ENCODE data around the gene KRTAP10-1. TPM values are rescaled to one million over a fixed set of nuclear protein-coding genes. Genes with fewer than 3 reads are reported as not detected.

The KRTAP10-1 gene
- total RNA-seq, 4 donors from 2014 or later: 0.83 to 8.5 (median 2.6) TPM; not detected in 1

DNA sequence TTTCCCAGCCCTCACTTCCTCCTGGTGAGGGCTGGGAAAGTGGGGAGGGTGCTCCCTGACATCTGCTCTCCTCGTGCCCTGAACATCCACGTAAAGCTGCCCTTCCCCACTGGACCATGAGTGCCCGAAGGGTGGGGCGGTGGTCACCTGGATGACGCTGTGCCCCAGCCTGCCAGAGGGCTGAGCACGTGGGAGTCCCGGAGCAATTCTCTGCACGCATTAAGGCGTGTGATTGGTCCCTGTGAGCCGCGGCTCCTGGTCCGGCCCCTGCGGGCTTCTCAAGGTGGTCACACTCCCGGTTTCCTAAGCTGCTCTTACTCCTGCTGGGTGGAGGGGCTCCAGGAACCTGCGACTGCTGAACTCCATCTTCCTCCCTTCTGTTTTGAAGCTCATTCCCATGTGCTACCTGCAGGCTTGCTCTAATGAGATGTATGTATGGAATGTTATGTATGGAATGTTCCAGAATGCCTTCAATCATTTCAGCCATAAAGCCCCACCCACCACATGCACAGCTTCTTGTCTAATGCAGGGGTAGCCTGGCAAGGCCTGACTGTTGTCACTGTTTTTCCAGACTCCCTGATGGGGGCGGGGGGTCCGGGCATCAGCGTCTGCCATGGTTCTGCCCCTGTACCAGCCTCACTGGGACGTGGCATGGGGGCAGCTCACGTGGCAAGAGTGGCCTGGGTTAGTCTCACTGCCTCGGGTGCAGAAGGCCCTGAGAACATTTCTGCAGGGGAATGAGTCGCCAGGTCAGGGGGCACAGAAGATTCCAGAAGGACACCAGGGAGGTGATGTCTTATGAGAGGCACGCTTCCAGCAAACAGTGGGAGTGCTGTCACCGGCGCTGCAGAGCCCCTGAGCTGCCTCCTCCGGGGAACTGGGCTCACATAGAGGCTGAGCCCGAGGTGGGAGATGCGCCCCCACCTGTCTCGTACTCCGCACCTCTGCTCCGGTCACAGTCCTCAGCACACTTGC is 19.4 kb downstream of the KRTAP10-1 start:
- WGBS: 86% methylated on average over 19 of the region's 31 CpGs
- H3K4me3 ChIP-seq: no peak overlapping the region
- TF ChIP-seq, protein P1, sequence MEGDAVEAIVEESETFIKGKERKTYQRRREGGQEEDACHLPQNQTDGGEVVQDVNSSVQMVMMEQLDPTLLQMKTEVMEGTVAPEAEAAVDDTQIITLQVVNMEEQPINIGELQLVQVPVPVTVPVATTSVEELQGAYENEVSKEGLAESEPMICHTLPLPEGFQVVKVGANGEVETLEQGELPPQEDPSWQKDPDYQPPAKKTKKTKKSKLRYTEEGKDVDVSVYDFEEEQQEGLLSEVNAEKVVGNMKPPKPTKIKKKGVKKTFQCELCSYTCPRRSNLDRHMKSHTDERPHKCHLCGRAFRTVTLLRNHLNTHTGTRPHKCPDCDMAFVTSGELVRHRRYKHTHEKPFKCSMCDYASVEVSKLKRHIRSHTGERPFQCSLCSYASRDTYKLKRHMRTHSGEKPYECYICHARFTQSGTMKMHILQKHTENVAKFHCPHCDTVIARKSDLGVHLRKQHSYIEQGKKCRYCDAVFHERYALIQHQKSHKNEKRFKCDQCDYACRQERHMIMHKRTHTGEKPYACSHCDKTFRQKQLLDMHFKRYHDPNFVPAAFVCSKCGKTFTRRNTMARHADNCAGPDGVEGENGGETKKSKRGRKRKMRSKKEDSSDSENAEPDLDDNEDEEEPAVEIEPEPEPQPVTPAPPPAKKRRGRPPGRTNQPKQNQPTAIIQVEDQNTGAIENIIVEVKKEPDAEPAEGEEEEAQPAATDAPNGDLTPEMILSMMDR (IDR thresholded peaks at IDR 0.05): no peak
- TF ChIP-seq POLR2AphosphoS5 (IDR thresholded peaks at IDR 0.05): no peak
- no peak for TF ChIP-seq POLR2A (IDR thresholded peaks at IDR 0.05)
- TF ChIP-seq EP300 (IDR thresholded peaks at IDR 0.05): no peak
- H3K27me3 ChIP-seq: peaks cover 24% of the 10 kb centered on the region
- H3K9me3 ChIP-seq: no peaks in the 10 kb centered on the region
- peak; percentile 56 to 67 for DNase-seq (ENCODE audit: low spot score in 2 of 2)
- H3K36me3 ChIP-seq: no peaks in the 10 kb centered on the region
- no peak overlapping the region for H3K27ac ChIP-seq
- no peaks in the 10 kb centered on the region for H3K4me1 ChIP-seq

GRCh38 chr21:44519346-44520325 is 20.4 kb downstream of the KRTAP10-1 start:
- Histone ChIP-seq H3K4me1 (no peaks in the 10 kb centered on the region), H3K27me3 (peaks cover 24% of the 10 kb centered on the region), H3K27ac (no peak overlapping the region), H3K4me3 (no peak overlapping the region), H3K9me3 (no peaks in the 10 kb centered on the region), H3K36me3 (no peaks in the 10 kb centered on the region)
- peak in 1 of 2 donors; percentile 35 for DNase-seq (ENCODE audit: low spot score in 2 of 2)
- WGBS: 80% methylated on average over 26 of the region's 28 CpGs
- TF ChIP-seq, protein P1 (IDR thresholded peaks at IDR 0.05): no peak
- TF ChIP-seq POLR2A (IDR thresholded peaks at IDR 0.05): no peak

DNA sequence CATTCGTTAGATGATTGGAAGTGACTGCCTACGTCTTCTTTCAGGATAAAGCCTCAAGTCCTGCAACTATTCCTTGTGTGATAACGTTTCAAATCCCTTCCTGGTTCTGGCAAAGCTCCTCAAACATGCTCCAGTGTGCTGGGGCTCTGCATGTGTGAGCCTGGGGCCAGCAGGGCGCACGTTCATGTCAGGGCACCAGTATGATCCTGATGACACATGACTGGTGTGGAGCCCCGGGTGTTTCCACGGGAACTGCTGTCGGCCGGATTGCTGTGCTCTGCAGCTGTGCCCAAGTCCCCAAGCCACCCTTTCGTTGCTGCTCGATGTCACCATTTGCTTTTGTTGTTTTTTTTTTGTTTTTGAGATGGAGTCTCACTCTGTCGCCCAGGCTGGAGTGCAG is 21.3 kb downstream of the KRTAP10-1 start:
- 58% methylated on average over 12 of the region's 12 CpGs for WGBS
- Histone ChIP-seq H3K27me3 (peaks cover 24% of the 10 kb centered on the region), H3K4me3 (no peak overlapping the region), H3K27ac (no peak overlapping the region), H3K36me3 (no peaks in the 10 kb centered on the region), H3K9me3 (no peaks in the 10 kb centered on the region), H3K4me1 (no peaks in the 10 kb centered on the region)
- peak in 1 of 2 donors; percentile 48 for DNase-seq (ENCODE audit: low spot score in 2 of 2)
- TF ChIP-seq EP300 (IDR thresholded peaks at IDR 0.05): no peak
- no peak for TF ChIP-seq POLR2A (IDR thresholded peaks at IDR 0.05)
- TF ChIP-seq, protein P1 (IDR thresholded peaks at IDR 0.05): no peak
- no peak for TF ChIP-seq POLR2AphosphoS5 (IDR thresholded peaks at IDR 0.05)

GRCh38 chr21:44517175-44517899 is 22.7 kb downstream of the KRTAP10-1 start:
- H3K27me3 ChIP-seq: peaks cover 24% of the 10 kb centered on the region
- H3K4me1 ChIP-seq: no peaks in the 10 kb centered on the region
- no peak overlapping the region for H3K4me3 ChIP-seq
- H3K27ac ChIP-seq: no peak overlapping the region
- WGBS: 89% methylated on average over 14 of the region's 15 CpGs
- TF ChIP-seq POLR2A (IDR thresholded peaks at IDR 0.05): no peak
- TF ChIP-seq, protein P1 (IDR thresholded peaks at IDR 0.05): no peak
- TF ChIP-seq EP300 (IDR thresholded peaks at IDR 0.05): no peak
- no peak for TF ChIP-seq POLR2AphosphoS5 (IDR thresholded peaks at IDR 0.05)
- no peak for DNase-seq (ENCODE audit: low spot score in 2 of 2)
- H3K9me3 ChIP-seq: no peaks in the 10 kb centered on the region
- H3K36me3 ChIP-seq: no peaks in the 10 kb centered on the region
